ENCODE measurements around the gene LONRF2. TPM values are rescaled to one million over a fixed set of nuclear protein-coding genes. Genes with fewer than 3 reads are reported as not detected.
A peak's percentile ranks its signal among the peaks of the same experiment; 100 is the strongest.
"Not testable (repeated sequence)": the region's sequence is repeated elsewhere in the genome, so short reads cannot be mapped to it uniquely, and the experiment has no call there.

LONRF2 gene
- total RNA-seq = 100 to 1,000 TPM in 1 of 4 donors, 10 to 100 TPM in 3; 27.9 to 188 (median 58.5) TPM

GRCh38 chr2:100321866-100322820, at the start of gene LONRF2:
Gene LONRF2 (minus strand): TSS chr2:100322501. CDS start chr2:100322093, 408 bp downstream.
- no peaks in the 10 kb centered on the region for H3K36me3 ChIP-seq
- H3K4me3 ChIP-seq = peak within 1 kb of the TSS; percentile 40 to 90
- peaks cover 0 to 8% of the 10 kb centered on the region in 2 donors for H3K9me3 ChIP-seq
- intact Hi-C loops (cut with DNase I; ENCODE audit: low total_unique reads) = no loop called here
- H3K27ac ChIP-seq = peak within 1 kb of the TSS; percentile 91 to 99
- TF ChIP-seq POLR2A (IDR thresholded peaks at IDR 0.05) = peak in 1 of 2 donors; percentile 74
- TF ChIP-seq, protein P1, sequence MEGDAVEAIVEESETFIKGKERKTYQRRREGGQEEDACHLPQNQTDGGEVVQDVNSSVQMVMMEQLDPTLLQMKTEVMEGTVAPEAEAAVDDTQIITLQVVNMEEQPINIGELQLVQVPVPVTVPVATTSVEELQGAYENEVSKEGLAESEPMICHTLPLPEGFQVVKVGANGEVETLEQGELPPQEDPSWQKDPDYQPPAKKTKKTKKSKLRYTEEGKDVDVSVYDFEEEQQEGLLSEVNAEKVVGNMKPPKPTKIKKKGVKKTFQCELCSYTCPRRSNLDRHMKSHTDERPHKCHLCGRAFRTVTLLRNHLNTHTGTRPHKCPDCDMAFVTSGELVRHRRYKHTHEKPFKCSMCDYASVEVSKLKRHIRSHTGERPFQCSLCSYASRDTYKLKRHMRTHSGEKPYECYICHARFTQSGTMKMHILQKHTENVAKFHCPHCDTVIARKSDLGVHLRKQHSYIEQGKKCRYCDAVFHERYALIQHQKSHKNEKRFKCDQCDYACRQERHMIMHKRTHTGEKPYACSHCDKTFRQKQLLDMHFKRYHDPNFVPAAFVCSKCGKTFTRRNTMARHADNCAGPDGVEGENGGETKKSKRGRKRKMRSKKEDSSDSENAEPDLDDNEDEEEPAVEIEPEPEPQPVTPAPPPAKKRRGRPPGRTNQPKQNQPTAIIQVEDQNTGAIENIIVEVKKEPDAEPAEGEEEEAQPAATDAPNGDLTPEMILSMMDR (IDR thresholded peaks at IDR 0.05) = peak in 1 of 4 experiments; percentile 20
- no peaks in the 10 kb centered on the region for H3K27me3 ChIP-seq
- H3K4me1 ChIP-seq = no peaks in the 10 kb centered on the region
- DNase-seq = peak; percentile 57 to 75

- Histone ChIP-seq H3K4me1 (peaks cover 0 to 7% of the 10 kb centered on the region in 2 donors), H3K4me3 (no peak overlapping the region), H3K27me3 (no peaks in the 10 kb centered on the region), H3K9me3 (peaks cover 0 to 8% of the 10 kb centered on the region in 2 donors), H3K27ac (no peak overlapping the region), H3K36me3 (no peaks in the 10 kb centered on the region)
- intact Hi-C loops (cut with DNase I; ENCODE audit: low total_unique reads) = no loop called here
- TF ChIP-seq POLR2A (IDR thresholded peaks at IDR 0.05) = no peak
- TF ChIP-seq, protein P1 (IDR thresholded peaks at IDR 0.05) = no peak
- DNase-seq = no peak
Measured at GRCh38 chr2:100367163-100367562, 44.9 kb upstream of the LONRF2 start.

GRCh38 chr2:100365434-100365833, 43.1 kb upstream of the LONRF2 start:
- peak overlapping the region; percentile 49 to 55 for H3K27ac ChIP-seq

GRCh38 chr2:100362269-100362668, 40.0 kb upstream of the LONRF2 start:
- H3K9me3 ChIP-seq; H3K27ac ChIP-seq; H3K27me3 ChIP-seq; intact Hi-C loops (cut with DNase I; ENCODE audit: low total_unique reads); H3K4me1 ChIP-seq; H3K36me3 ChIP-seq; DNase-seq; H3K4me3 ChIP-seq: not testable (repeated sequence)

More at GRCh38 chr2:100365434-100365833, 43.1 kb upstream of the LONRF2 start:
- peak; percentile 59 to 88 for DNase-seq
- TF ChIP-seq, protein P1 (IDR thresholded peaks at IDR 0.05) = no peak
- no peak for TF ChIP-seq POLR2A (IDR thresholded peaks at IDR 0.05)
- no peaks in the 10 kb centered on the region for H3K27me3 ChIP-seq
- peaks cover 0 to 3% of the 10 kb centered on the region in 2 donors for H3K9me3 ChIP-seq
- peaks cover 0 to 7% of the 10 kb centered on the region in 2 donors for H3K4me1 ChIP-seq
- H3K36me3 ChIP-seq = no peaks in the 10 kb centered on the region
- intact Hi-C loops (cut with DNase I; ENCODE audit: low total_unique reads) = no loop called here
- no peak overlapping the region for H3K4me3 ChIP-seq

GRCh38 chr2:100359576-100359975, 37.3 kb upstream of the LONRF2 start:
- H3K27me3 ChIP-seq = no peaks in the 10 kb centered on the region
- H3K4me1 ChIP-seq = peaks cover 0 to 4% of the 10 kb centered on the region in 2 donors
- TF ChIP-seq POLR2A (IDR thresholded peaks at IDR 0.05) = no peak
- TF ChIP-seq, protein P1 (IDR thresholded peaks at IDR 0.05) = no peak
- no peak overlapping the region for H3K4me3 ChIP-seq
- DNase-seq = no peak
- H3K36me3 ChIP-seq = no peaks in the 10 kb centered on the region
- H3K9me3 ChIP-seq = peaks cover 0 to 3% of the 10 kb centered on the region in 2 donors
- intact Hi-C loops (cut with DNase I; ENCODE audit: low total_unique reads) = no loop called here
- H3K27ac ChIP-seq = no peak overlapping the region

All from uterus (tissue), 4 donors.